ENCODE data around the gene RTRAF. TPM values are rescaled to one million over a fixed set of nuclear protein-coding genes. Genes with fewer than 3 reads are reported as not detected.

The RTRAF gene
- total and polyA plus RNA-seq, 2 donors (not counting 3 experiments of a cell fraction or from before 2014, with no cell fraction given) = 64.0 to 237 TPM

DNA sequence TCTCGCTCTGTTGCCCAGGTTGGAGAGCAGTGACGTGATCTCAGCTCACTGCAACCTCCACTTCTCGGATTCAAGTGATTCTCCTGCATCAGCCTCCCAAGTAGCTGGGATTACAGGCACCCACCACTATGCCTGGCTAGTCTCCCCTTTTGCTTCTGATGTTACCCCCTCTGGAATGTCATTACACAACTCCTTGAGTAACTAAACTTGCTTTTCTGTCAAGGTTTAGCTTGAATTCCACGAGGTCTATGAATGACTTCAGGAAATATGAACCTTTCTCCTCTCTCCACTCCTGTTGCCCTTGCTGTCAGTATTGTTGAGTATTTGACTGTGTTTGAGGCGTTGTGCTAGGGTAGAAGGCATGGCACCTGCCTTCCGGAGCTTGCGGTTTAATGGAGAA, 16.8 kb upstream of the RTRAF start:
- H3K36me3 ChIP-seq (ENCODE audit: control insufficient read depth in 2 of 2, extremely low read depth in 1 of 2, insufficient read depth in 2 of 2, low read length in 2 of 2) = no peaks in the 10 kb centered on the region
- no peaks in the 10 kb centered on the region for H4K20me1 ChIP-seq (replicated peaks; ENCODE audit: control insufficient read depth, extremely low read depth, insufficient read depth, low read length)
- no peaks in the 10 kb centered on the region for H3K9me3 ChIP-seq (replicated peaks; ENCODE audit: control insufficient read depth, insufficient read depth, low read length)
- H3K4me1 ChIP-seq (ENCODE audit: control insufficient read depth, extremely low read depth, insufficient read depth, low read length) = no peaks in the 10 kb centered on the region
- no peak overlapping the region for H3K9ac ChIP-seq (replicated peaks; ENCODE audit: extremely low read depth, insufficient read depth, low read length)
- no peaks in the 10 kb centered on the region for H3K79me2 ChIP-seq (ENCODE audit: control insufficient read depth, insufficient read depth, low read length)
- no TSS peak for BruUV-seq (replicated peaks)
- dilution Hi-C loops (cut with MboI; ENCODE audit: extremely low pct_ligation_motif_present, low sequenced_read_pairs) (no loop called here), intact Hi-C loops (cut with micrococcal nuclease) (no loop called here)
- CTCF ChIA-PET = no interaction called here
- TF ChIP-seq MYC (IDR thresholded peaks at IDR 0.05; ENCODE audit: low read depth, low read length) (no peak), FOS (IDR thresholded peaks at IDR 0.05; ENCODE audit: borderline replicate concordance, insufficient read depth, low read length) (no peak), EZH2 (IDR thresholded peaks at IDR 0.05; ENCODE audit: borderline replicate concordance, low read depth, low read length, severe bottlenecking) (no peak)
- TF ChIP-seq, protein P1, sequence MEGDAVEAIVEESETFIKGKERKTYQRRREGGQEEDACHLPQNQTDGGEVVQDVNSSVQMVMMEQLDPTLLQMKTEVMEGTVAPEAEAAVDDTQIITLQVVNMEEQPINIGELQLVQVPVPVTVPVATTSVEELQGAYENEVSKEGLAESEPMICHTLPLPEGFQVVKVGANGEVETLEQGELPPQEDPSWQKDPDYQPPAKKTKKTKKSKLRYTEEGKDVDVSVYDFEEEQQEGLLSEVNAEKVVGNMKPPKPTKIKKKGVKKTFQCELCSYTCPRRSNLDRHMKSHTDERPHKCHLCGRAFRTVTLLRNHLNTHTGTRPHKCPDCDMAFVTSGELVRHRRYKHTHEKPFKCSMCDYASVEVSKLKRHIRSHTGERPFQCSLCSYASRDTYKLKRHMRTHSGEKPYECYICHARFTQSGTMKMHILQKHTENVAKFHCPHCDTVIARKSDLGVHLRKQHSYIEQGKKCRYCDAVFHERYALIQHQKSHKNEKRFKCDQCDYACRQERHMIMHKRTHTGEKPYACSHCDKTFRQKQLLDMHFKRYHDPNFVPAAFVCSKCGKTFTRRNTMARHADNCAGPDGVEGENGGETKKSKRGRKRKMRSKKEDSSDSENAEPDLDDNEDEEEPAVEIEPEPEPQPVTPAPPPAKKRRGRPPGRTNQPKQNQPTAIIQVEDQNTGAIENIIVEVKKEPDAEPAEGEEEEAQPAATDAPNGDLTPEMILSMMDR (IDR thresholded peaks at IDR 0.05; ENCODE audit: extremely low read depth in 1 of 2, insufficient read depth in 1 of 2, low read depth in 1 of 2, low read length in 2 of 2) = no peak
- no peak overlapping the region for H2AFZ ChIP-seq (ENCODE audit: low read depth, low read length)
- peaks cover 31 to 39% of the 10 kb centered on the region in 2 experiments for H3K27me3 ChIP-seq (ENCODE audit: control insufficient read depth in 2 of 2, insufficient read depth in 2 of 2, low read length in 2 of 2)
- H3K4me2 ChIP-seq (ENCODE audit: insufficient read depth, low read length) = no peak overlapping the region
- H3K4me3 ChIP-seq (replicated peaks in 1 of 3; ENCODE audit: insufficient read depth in 1 of 3, low read depth in 1 of 3, low read length in 3 of 3) = no peak overlapping the region
- H3K9me1 ChIP-seq (replicated peaks; ENCODE audit: control insufficient read depth, extremely low read depth, insufficient read depth, low read length) = no peaks in the 10 kb centered on the region
- no peak overlapping the region for H3K27ac ChIP-seq (ENCODE audit: insufficient read depth, low read depth, low read length)
- FAIRE-seq = no peak
- POLR2A ChIA-PET = no interaction called here
- DNase-seq (ENCODE audit: low read depth, low spot score) = no peak

DNA sequence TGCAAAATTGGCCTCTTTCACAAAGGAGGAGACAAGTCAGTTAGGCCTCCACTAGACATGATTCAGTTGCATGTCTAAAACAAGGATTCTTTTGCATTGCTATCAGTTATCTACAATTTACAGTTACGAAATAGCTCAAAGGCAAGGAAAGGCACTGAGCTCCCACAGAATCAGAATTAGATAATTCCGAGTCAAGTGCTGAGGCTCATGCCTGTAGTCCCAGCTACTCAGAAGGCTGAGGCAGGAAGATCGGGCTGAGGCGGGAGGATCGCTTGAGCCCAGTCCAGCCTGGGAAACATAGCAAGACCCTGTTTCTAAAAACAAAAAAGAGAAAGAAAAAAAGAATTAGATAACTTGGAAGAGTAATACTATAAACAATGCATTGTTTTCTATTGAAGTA, 12.3 kb upstream of the RTRAF start:
- FAIRE-seq (no peak), DNase-seq (ENCODE audit: low read depth, low spot score) (no peak)
- intact Hi-C loops (cut with micrococcal nuclease) = loop anchor here (5.0 kb wide), 1 partner anchor 130 kb away; no protein-coding TSS in a partner anchor
- dilution Hi-C loops (cut with MboI; ENCODE audit: extremely low pct_ligation_motif_present, low sequenced_read_pairs) = no loop called here
- Histone ChIP-seq H3K27ac (ENCODE audit: insufficient read depth, low read depth, low read length) (no peak overlapping the region), H4K20me1 (replicated peaks; ENCODE audit: control insufficient read depth, extremely low read depth, insufficient read depth, low read length) (no peaks in the 10 kb centered on the region), H3K9ac (replicated peaks; ENCODE audit: extremely low read depth, insufficient read depth, low read length) (no peak overlapping the region), H3K36me3 (ENCODE audit: control insufficient read depth in 2 of 2, extremely low read depth in 1 of 2, insufficient read depth in 2 of 2, low read length in 2 of 2) (no peaks in the 10 kb centered on the region), H3K4me3 (replicated peaks in 1 of 3; ENCODE audit: insufficient read depth in 1 of 3, low read depth in 1 of 3, low read length in 3 of 3) (no peak overlapping the region), H3K9me3 (replicated peaks; ENCODE audit: control insufficient read depth, insufficient read depth, low read length) (no peaks in the 10 kb centered on the region), H3K4me2 (ENCODE audit: insufficient read depth, low read length) (no peak overlapping the region), H3K79me2 (ENCODE audit: control insufficient read depth, insufficient read depth, low read length) (no peaks in the 10 kb centered on the region), H3K9me1 (replicated peaks; ENCODE audit: control insufficient read depth, extremely low read depth, insufficient read depth, low read length) (no peaks in the 10 kb centered on the region), H2AFZ (ENCODE audit: low read depth, low read length) (no peak overlapping the region), H3K4me1 (ENCODE audit: control insufficient read depth, extremely low read depth, insufficient read depth, low read length) (no peaks in the 10 kb centered on the region), H3K27me3 (ENCODE audit: control insufficient read depth in 2 of 2, insufficient read depth in 2 of 2, low read length in 2 of 2) (peaks cover 22 to 23% of the 10 kb centered on the region in 2 experiments)
- ChIA-PET POLR2A (no interaction called here), CTCF (interaction anchor here (1.0 to 3.2 kb wide), 6 partner anchors 9 to 693 kb away, joined by 3 to 36 read pairs (median 14); no protein-coding TSS in a partner anchor)
- TF ChIP-seq, protein P2, sequence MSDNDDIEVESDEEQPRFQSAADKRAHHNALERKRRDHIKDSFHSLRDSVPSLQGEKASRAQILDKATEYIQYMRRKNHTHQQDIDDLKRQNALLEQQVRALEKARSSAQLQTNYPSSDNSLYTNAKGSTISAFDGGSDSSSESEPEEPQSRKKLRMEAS (IDR thresholded peaks at IDR 0.05; ENCODE audit: insufficient read depth, insufficient read length) = no peak
- TF ChIP-seq EZH2 (IDR thresholded peaks at IDR 0.05; ENCODE audit: borderline replicate concordance, low read depth, low read length, severe bottlenecking) (no peak), FOS (IDR thresholded peaks at IDR 0.05; ENCODE audit: borderline replicate concordance, insufficient read depth, low read length) (no peak), JUN (IDR thresholded peaks at IDR 0.05; ENCODE audit: borderline replicate concordance, insufficient read depth, insufficient read length, low read depth) (no peak), MYC (IDR thresholded peaks at IDR 0.05; ENCODE audit: low read depth, low read length) (no peak), POLR2A (IDR thresholded peaks at IDR 0.05; ENCODE audit: low read depth, low read length) (no peak), GATA2 (IDR thresholded peaks at IDR 0.05; ENCODE audit: insufficient read depth, insufficient read length, low read depth, low read length) (no peak), POLR2AphosphoS5 (IDR thresholded peaks at IDR 0.05; ENCODE audit: insufficient read depth, low read depth, low read length) (no peak)
- TF ChIP-seq, protein P1 (IDR thresholded peaks at IDR 0.05; ENCODE audit: extremely low read depth in 1 of 2, insufficient read depth in 1 of 2, low read depth in 1 of 2, low read length in 2 of 2) = no peak
- BruUV-seq (replicated peaks) = no TSS peak

Data from endothelial cell of umbilical vein (primary cell).